SU-DHL-6 (cell line): ENCODE measurements around the gene NATD1.
"Not testable (repeated sequence)": the region's sequence is repeated elsewhere in the genome, so short reads cannot be mapped to it uniquely, and the experiment has no call there.

ENCODE experiments used
- H2AFZ ChIP-seq: fragments of 200-600 bp; sonication (generic); 2 replicates; pipeline ENCODE4 v1.6.1; 2014; ENCODE audit warnings: low read depth, mild to moderate bottlenecking, moderate library complexity, mixed read lengths, antibody characterized with exemption, low read length; ENCODE audit not compliant: severe bottlenecking
- H3F3A ChIP-seq: fragments of 200-600 bp; shearing (Covaris generic); 2 replicates; pipeline ENCODE4 v1.6.0; 2016; ENCODE audit warnings: antibody characterized with exemption, mild to moderate bottlenecking; ENCODE audit not compliant: insufficient read depth
- H3K27ac ChIP-seq: fragments of 200-600 bp; sonication (generic); 2 replicates; pipeline ENCODE4 v1.5.1; 2016; ENCODE audit warnings: low read depth, mild to moderate bottlenecking, low read length, moderate library complexity, mixed read lengths
- H3K27me3 ChIP-seq: fragments of 200-600 bp; sonication (generic), shearing (Covaris generic); 2 replicates; pipeline ENCODE4 v1.6.0; 2014; ENCODE audit warnings: mild to moderate bottlenecking, low read length
- H3K36me3 ChIP-seq: fragments of 200-600 bp; sonication (generic); 2 replicates; pipeline ENCODE4 v1.6.1; 2014; ENCODE audit warnings: mild to moderate bottlenecking, low read length, mixed read lengths
- H3K4me2 ChIP-seq: fragments of 300-600, 200-600 bp; shearing (Covaris generic), sonication (generic); 2 replicates; pipeline ENCODE4 v1.6.0; 2014; ENCODE audit warnings: low read length, low read depth, mild to moderate bottlenecking; ENCODE audit not compliant: poor library complexity, severe bottlenecking
- H3K4me3 ChIP-seq: fragments of 200-600 bp; sonication (generic); 2 replicates; pipeline ENCODE4 v1.5.1; 2014; ENCODE audit warnings: antibody characterized with exemption, low read length, mild to moderate bottlenecking, mixed read lengths; ENCODE audit not compliant: insufficient read depth, poor library complexity, severe bottlenecking
- H3K79me2 ChIP-seq: fragments of 200-600 bp; sonication (generic); 2 replicates; pipeline ENCODE4 v1.6.1; 2014; ENCODE audit warnings: mild to moderate bottlenecking, low read length, moderate library complexity; ENCODE audit not compliant: insufficient read depth
- H3K9ac ChIP-seq: fragments of 200-600 bp; sonication (generic); 2 replicates; pipeline ENCODE4 v1.7.0; 2014; ENCODE audit warnings: mild to moderate bottlenecking, low read length
- H3K9me2 ChIP-seq: fragments of 200-600 bp; sonication (generic); replicated peaks from 2 replicates; pipeline ENCODE4 v1.6.1; 2014; ENCODE audit warnings: low read length; ENCODE audit not compliant: insufficient read depth
- H3K9me3 ChIP-seq: fragments of 200-600 bp; sonication (generic); 2 replicates; pipeline ENCODE4 v1.6.1; 2014; ENCODE audit warnings: low read length, mixed read lengths; ENCODE audit not compliant: insufficient read depth
- H4K20me1 ChIP-seq: fragments of 200-600 bp; sonication (generic); 2 replicates; pipeline ENCODE4 v1.6.1; 2014; ENCODE audit warnings: low read depth, mild to moderate bottlenecking, antibody characterized with exemption, low read length, moderate library complexity, mixed read lengths
- CTCF ChIP-seq: fragments of 200-600 bp; sonication (generic); IDR thresholded peaks from one replicate; pipeline ENCODE4 v1.5.1; 2017; ENCODE audit warnings: antibody characterized with exemption, mild to moderate bottlenecking, low read length, moderate library complexity; ENCODE audit not compliant: insufficient read depth, poor library complexity, severe bottlenecking
- EZH2phosphoT487 ChIP-seq: fragments of 200-600 bp; sonication (generic), shearing (Covaris generic); conservative IDR thresholded peaks from 2 replicates; pipeline ENCODE4 v1.6.1; 2018; ENCODE audit warnings: mild to moderate bottlenecking, antibody characterized with exemption, low read length, moderate library complexity, mixed read lengths

Gene NATD1

GRCh38 chr17:21194703-21195102 is 58.5 kb downstream of the NATD1 start:
- no peaks in the 10 kb centered on the region for H3K9me3 ChIP-seq
- H3K27ac ChIP-seq = no peak overlapping the region
- H3K79me2 ChIP-seq = peaks cover 6% of the 10 kb centered on the region
- no peaks in the 10 kb centered on the region for H3K36me3 ChIP-seq
- no peaks in the 10 kb centered on the region for H4K20me1 ChIP-seq
- no peaks in the 10 kb centered on the region for H3K9me2 ChIP-seq
- H3F3A ChIP-seq = no peaks in the 10 kb centered on the region; the same call in 1 of the 2 replicates
- H3K4me2 ChIP-seq = no peak overlapping the region
- no peaks in the 10 kb centered on the region for H3K27me3 ChIP-seq
- H2AFZ ChIP-seq = no peak overlapping the region
- no peak overlapping the region for H3K4me3 ChIP-seq
- H3K9ac ChIP-seq = no peak overlapping the region
- TF ChIP-seq CTCF = no peak
- TF ChIP-seq EZH2phosphoT487 = no peak

GRCh38 chr17:21194226-21194625 is 59.0 kb downstream of the NATD1 start:
- Histone ChIP-seq H3K79me2 (peaks cover 1% of the 10 kb centered on the region; the same call in 1 of the 2 replicates), H3K9me3 (no peaks in the 10 kb centered on the region), H4K20me1 (no peaks in the 10 kb centered on the region), H3K27me3 (no peaks in the 10 kb centered on the region), H3F3A (no peaks in the 10 kb centered on the region; the same call in 1 of the 2 replicates), H2AFZ (no peak overlapping the region), H3K27ac (no peak overlapping the region), H3K9ac (no peak overlapping the region), H3K4me2 (no peak overlapping the region), H3K36me3 (no peaks in the 10 kb centered on the region), H3K4me3 (no peak overlapping the region), H3K9me2 (no peaks in the 10 kb centered on the region)
- TF ChIP-seq EZH2phosphoT487 (no peak), CTCF (no peak)

- H3K9me3 ChIP-seq = no peaks in the 10 kb centered on the region
- no peaks in the 10 kb centered on the region for H3K9me2 ChIP-seq
- H3K4me3 ChIP-seq = no peak overlapping the region
- no peaks in the 10 kb centered on the region; the same call in 1 of the 2 replicates for H3K79me2 ChIP-seq
- no peak for TF ChIP-seq EZH2phosphoT487
- no peak for TF ChIP-seq CTCF
- H3F3A ChIP-seq = no peaks in the 10 kb centered on the region; the same call in 1 of the 2 replicates
- no peak overlapping the region for H3K4me2 ChIP-seq
- H3K36me3 ChIP-seq = no peaks in the 10 kb centered on the region
- no peaks in the 10 kb centered on the region for H3K27me3 ChIP-seq
- H2AFZ ChIP-seq = no peak overlapping the region
- H3K27ac ChIP-seq = no peak overlapping the region
- no peak overlapping the region for H3K9ac ChIP-seq
- H4K20me1 ChIP-seq = no peaks in the 10 kb centered on the region
Observed at GRCh38 chr17:21193031-21193430, 60.2 kb downstream of the NATD1 start.

GRCh38 chr17:21192414-21192813 is 60.8 kb downstream of the NATD1 start:
- not testable (repeated sequence) for H2AFZ ChIP-seq, H3F3A ChIP-seq, H3K27ac ChIP-seq, H3K27me3 ChIP-seq, H4K20me1 ChIP-seq, H3K9me2 ChIP-seq, H3K4me2 ChIP-seq, H3K79me2 ChIP-seq, H3K9ac ChIP-seq, H3K36me3 ChIP-seq, H3K9me3 ChIP-seq, H3K4me3 ChIP-seq
